Parathyroid adenoma (tissue), 2 donors: ENCODE results near the gene BAIAP3.

Experiments
- H2AFZ ChIP-seq: fragments of 300-600 bp; sonication (generic); one replicate; pipeline ENCODE4 v1.7.0; 2017; ENCODE audit warnings: antibody characterized with exemption, mild to moderate bottlenecking
- H3K27ac ChIP-seq: fragments of 300-600 bp; sonication (generic); one replicate; pipeline ENCODE4 v1.7.0; 2017
- H3K27me3 ChIP-seq: fragments of 300-600 bp; sonication (generic); one replicate; pipeline ENCODE4 v1.7.0; 2017; ENCODE audit warnings: low read length; ENCODE audit not compliant: control insufficient read depth, insufficient read depth
- H3K36me3 ChIP-seq: fragments of 300-600 bp; sonication (generic); one replicate; pipeline ENCODE4 v1.7.0; 2017; ENCODE audit warnings: low read length; ENCODE audit not compliant: control insufficient read depth, insufficient read depth
- H3K4me1 ChIP-seq: fragments of 300-600 bp; sonication (generic); one replicate; pipeline ENCODE4 v1.7.0; 2017; ENCODE audit warnings: control low read depth
- H3K4me2 ChIP-seq: fragments of 300-600 bp; sonication (generic); one replicate; pipeline ENCODE4 v1.7.0; 2017; ENCODE audit warnings: low read length
- H3K4me3 ChIP-seq: fragments of 300-600 bp; sonication (generic); one replicate; pipeline ENCODE4 v1.7.0; 2017; ENCODE audit warnings: low read depth, low read length
- H3K79me2 ChIP-seq: fragments of 300-600 bp; sonication (generic); one replicate; pipeline ENCODE4 v1.7.0; 2017; ENCODE audit warnings: control low read depth
- H3K9ac ChIP-seq: fragments of 300-600 bp; sonication (generic); one replicate; pipeline ENCODE4 v1.7.0; 2017; ENCODE audit warnings: mild to moderate bottlenecking
- H3K9me3 ChIP-seq: fragments of 300-600 bp; sonication (generic); one replicate; pipeline ENCODE4 v1.7.0; 2017; ENCODE audit warnings: low read length; ENCODE audit not compliant: control insufficient read depth
- TF ChIP-seq, protein P1 (sequence below): fragments of 300-600 bp; sonication (generic); IDR thresholded peaks from one replicate; pipeline ENCODE4 v1.7.0; 2017; ENCODE audit warnings: antibody characterized with exemption, mild to moderate bottlenecking
- donor health status: primary hyperparathyroidism.

BAIAP3 gene

DNA sequence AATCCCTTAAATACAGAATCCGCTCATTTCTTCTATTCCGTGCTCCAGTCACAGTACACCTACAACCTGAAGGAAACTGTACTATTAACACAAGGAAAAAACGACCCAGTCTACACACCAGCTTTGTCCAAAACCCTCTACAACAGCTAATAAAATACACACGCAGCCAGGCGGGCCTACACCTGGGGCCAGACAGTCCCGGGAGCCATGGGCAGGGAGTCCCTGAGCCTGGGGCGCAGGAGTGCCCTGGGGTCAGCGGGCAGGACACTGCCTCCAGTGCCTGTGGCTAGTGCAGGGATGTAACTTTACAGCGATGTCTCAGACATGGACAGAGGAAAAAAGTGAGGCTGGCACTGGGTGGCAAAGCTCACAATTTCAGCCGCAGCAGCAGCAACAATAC lies 46.8 kb downstream of the BAIAP3 start:
- TF ChIP-seq, protein P1, sequence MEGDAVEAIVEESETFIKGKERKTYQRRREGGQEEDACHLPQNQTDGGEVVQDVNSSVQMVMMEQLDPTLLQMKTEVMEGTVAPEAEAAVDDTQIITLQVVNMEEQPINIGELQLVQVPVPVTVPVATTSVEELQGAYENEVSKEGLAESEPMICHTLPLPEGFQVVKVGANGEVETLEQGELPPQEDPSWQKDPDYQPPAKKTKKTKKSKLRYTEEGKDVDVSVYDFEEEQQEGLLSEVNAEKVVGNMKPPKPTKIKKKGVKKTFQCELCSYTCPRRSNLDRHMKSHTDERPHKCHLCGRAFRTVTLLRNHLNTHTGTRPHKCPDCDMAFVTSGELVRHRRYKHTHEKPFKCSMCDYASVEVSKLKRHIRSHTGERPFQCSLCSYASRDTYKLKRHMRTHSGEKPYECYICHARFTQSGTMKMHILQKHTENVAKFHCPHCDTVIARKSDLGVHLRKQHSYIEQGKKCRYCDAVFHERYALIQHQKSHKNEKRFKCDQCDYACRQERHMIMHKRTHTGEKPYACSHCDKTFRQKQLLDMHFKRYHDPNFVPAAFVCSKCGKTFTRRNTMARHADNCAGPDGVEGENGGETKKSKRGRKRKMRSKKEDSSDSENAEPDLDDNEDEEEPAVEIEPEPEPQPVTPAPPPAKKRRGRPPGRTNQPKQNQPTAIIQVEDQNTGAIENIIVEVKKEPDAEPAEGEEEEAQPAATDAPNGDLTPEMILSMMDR: no peak
- H3K79me2 ChIP-seq: peaks cover 10% of the 10 kb centered on the region
- no peak overlapping the region for H3K4me3 ChIP-seq
- no peak overlapping the region for H3K9ac ChIP-seq
- H2AFZ ChIP-seq: no peak overlapping the region
- no peaks in the 10 kb centered on the region for H3K36me3 ChIP-seq
- no peak overlapping the region for H3K27ac ChIP-seq
- H3K9me3 ChIP-seq: no peaks in the 10 kb centered on the region
- no peak overlapping the region for H3K4me2 ChIP-seq
- H3K27me3 ChIP-seq: no peaks in the 10 kb centered on the region
- no peaks in the 10 kb centered on the region for H3K4me1 ChIP-seq

DNA sequence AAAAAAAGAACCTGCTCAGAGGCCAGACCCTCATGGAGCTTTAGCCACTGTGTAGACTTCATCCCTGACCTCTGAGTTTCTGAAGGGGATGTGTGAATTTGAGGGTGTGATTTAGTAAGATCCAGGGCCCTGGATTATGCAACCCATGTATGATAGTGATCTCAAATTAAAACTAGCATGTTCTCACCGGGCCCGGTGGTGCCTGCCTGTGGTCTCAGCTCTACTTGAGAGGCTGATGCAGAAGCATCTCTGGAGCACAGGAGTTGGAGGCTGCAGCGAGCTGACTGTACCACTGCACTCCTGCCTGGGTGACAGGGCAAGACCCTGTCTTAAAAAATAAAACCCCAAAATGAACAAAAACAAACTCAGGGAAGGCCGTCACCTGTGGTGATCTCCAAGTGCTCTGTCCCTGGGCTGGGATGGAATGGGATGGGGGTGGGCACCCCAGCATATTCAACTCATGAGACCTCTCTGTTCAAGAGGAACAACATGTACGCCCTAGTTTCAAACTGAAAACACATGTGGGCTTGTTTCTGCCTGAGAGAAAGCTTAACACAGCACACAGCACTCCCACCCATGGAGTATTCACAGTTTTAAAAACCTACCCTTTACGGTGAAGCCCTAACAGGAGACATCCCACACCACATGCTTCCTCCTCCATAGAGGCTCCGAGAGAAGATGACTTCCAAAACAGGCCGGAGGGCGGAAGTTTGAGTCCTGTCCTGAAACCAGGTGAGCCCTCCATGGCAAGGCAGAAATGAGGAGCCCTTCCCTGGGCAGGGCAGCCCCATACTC lies 48.4 kb downstream of the BAIAP3 start:
- H3K4me2 ChIP-seq: no peak overlapping the region
- no peaks in the 10 kb centered on the region for H3K9me3 ChIP-seq
- TF ChIP-seq, protein P1: no peak
- no peaks in the 10 kb centered on the region for H3K36me3 ChIP-seq
- H3K79me2 ChIP-seq: peaks cover 10% of the 10 kb centered on the region
- no peaks in the 10 kb centered on the region for H3K27me3 ChIP-seq
- H3K4me3 ChIP-seq: no peak overlapping the region
- no peaks in the 10 kb centered on the region for H3K4me1 ChIP-seq
- H3K27ac ChIP-seq: no peak overlapping the region
- H2AFZ ChIP-seq: no peak overlapping the region
- no peak overlapping the region for H3K9ac ChIP-seq

DNA sequence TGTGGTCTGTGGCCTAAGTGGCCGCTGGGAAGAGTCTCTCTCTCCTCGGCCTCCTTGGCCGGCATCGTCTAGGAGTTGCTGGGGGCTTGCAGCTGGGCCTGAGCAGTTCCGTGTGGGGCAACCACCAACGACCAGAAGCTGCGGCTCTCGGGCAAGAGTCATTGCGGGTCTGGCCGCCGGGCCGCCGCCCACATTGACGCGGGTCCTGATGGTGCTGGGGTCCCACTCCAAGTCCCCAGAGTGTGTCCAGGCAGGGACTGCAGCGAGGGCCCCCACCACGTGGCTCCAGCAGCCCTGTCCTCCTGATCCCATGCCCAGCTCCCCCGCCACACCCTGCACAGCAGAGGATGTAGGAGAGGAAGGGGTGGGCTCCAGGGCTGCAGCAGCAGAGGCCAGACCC lies 50.1 kb downstream of the BAIAP3 start:
- no peak overlapping the region for H3K9ac ChIP-seq
- no peak overlapping the region for H3K4me3 ChIP-seq
- peaks cover 2% of the 10 kb centered on the region for H3K79me2 ChIP-seq
- H3K27ac ChIP-seq: no peak overlapping the region
- no peaks in the 10 kb centered on the region for H3K9me3 ChIP-seq
- TF ChIP-seq, protein P1: no peak
- no peaks in the 10 kb centered on the region for H3K27me3 ChIP-seq
- H2AFZ ChIP-seq: no peak overlapping the region
- H3K36me3 ChIP-seq: no peaks in the 10 kb centered on the region
- H3K4me1 ChIP-seq: no peaks in the 10 kb centered on the region
- no peak overlapping the region for H3K4me2 ChIP-seq

DNA sequence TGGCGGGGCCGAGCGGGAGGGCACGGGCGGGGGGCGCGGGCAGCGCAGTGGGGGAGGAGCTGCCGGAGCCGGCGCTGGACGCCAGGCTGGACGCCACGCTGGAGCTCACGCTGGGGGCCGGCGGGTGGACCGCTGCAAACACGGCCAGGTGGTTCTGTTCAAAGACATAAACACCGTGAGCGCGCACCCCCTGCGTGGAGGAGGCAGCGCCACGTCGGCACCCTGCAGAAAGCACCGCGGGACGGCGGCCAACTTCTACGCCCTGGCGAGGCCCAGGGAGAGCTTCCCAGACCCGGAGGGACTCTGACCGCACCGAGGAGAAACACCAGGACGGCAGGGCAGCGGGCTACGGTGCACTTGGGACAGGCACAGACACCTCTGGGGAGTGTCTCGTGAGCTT lies 51.8 kb downstream of the BAIAP3 start:
- no peaks in the 10 kb centered on the region for H3K9me3 ChIP-seq
- H3K4me3 ChIP-seq: no peak overlapping the region
- H3K4me2 ChIP-seq: no peak overlapping the region
- no peaks in the 10 kb centered on the region for H3K4me1 ChIP-seq
- H3K9ac ChIP-seq: no peak overlapping the region
- no peak overlapping the region for H2AFZ ChIP-seq
- no peaks in the 10 kb centered on the region for H3K36me3 ChIP-seq
- H3K27me3 ChIP-seq: no peaks in the 10 kb centered on the region
- TF ChIP-seq, protein P1: no peak
- no peak overlapping the region for H3K27ac ChIP-seq
- H3K79me2 ChIP-seq: peaks cover 2% of the 10 kb centered on the region

DNA sequence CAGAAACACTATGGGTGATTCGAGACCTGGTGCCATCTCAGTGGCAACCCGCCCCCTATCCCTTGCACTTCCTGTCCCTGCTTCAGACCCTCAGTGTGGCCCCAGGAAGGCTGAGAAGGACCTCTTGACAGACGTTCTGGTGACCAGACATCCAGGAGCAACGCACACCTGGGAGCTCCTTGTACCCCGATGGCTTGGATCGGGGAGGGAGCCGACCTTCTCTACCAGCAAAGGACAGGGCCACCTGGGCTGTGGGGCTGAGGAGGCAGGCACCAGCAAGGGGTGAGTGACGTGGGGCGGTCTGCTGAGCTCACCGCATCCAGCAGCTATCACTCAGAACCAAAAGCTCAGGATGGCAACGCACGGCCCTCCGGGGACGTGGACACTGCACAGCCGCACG lies 53.9 kb downstream of the BAIAP3 start:
- Histone ChIP-seq H3K9ac (no peak overlapping the region), H3K4me3 (no peak overlapping the region), H3K4me2 (no peak overlapping the region), H3K4me1 (no peaks in the 10 kb centered on the region), H3K27ac (no peak overlapping the region), H3K36me3 (no peaks in the 10 kb centered on the region), H3K79me2 (peaks cover 2% of the 10 kb centered on the region), H3K27me3 (no peaks in the 10 kb centered on the region), H2AFZ (no peak overlapping the region), H3K9me3 (no peaks in the 10 kb centered on the region)
- TF ChIP-seq, protein P1: no peak
